Peyer's patch (tissue), 4 donors: ENCODE data around the gene CFAP97D2. TPM values are rescaled to one million over a fixed set of nuclear protein-coding genes. Genes with fewer than 3 reads are reported as not detected.
A peak's percentile ranks its signal among the peaks of the same experiment; 100 is the strongest.

Experiments
- DNase-seq, 3 donors: peaks; one replicate each; pipeline ENCODE4 v3.0.0-alpha.2; 2017 to 2019
- H3K27ac ChIP-seq, 4 donors: fragments of 200-600 bp; sonication (generic); one replicate each; pipeline ENCODE4 v1.5.1; 2016 to 2019
- H3K27me3 ChIP-seq, 2 donors: fragments of 200-600 bp; sonication (generic); one replicate each; pipeline ENCODE4 v1.5.1; 2019
- H3K36me3 ChIP-seq, 3 donors: fragments of 200-600 bp; sonication (generic); one replicate each; pipeline ENCODE4 v1.5.1; 2016 to 2019
- H3K4me1 ChIP-seq, 4 donors: fragments of 200-600 bp; sonication (generic); one replicate each; pipeline ENCODE4 v1.5.1; 2016 to 2019
- H3K4me3 ChIP-seq, 4 donors: fragments of 200-600 bp; sonication (generic); 1 replicate in 3 of 4; 2 replicates in 1 of 4; pipeline ENCODE4 v1.5.1; 2016 to 2019; ENCODE audit warnings: mild to moderate bottlenecking in 1 of 4
- H3K9me3 ChIP-seq, 4 donors: fragments of 200-600 bp; sonication (generic); one replicate each; pipeline ENCODE4 v1.5.1; 2016 to 2019; ENCODE audit warnings: mild to moderate bottlenecking in 1 of 4
- CTCF ChIP-seq, 6 experiments: fragments of 450-650 bp in 4 of 6; fragments of 200-600 bp in 2 of 6; sonication (generic) in 1 of 6; IDR thresholded peaks; one replicate each; pipeline ENCODE4 v1.5.1; 2017 to 2019; ENCODE audit warnings: antibody characterized with exemption in 6 of 6, mild to moderate bottlenecking in 3 of 6, moderate library complexity in 1 of 6
- POLR2A ChIP-seq, 2 donors: fragments of 450-650 bp; IDR thresholded peaks; one replicate each; pipeline ENCODE4 v1.5.1; 2017; ENCODE audit warnings: antibody characterized with exemption in 2 of 2, mild to moderate bottlenecking in 2 of 2, moderate library complexity in 2 of 2
- total RNA-seq, 4 donors: library from RNA; depleted of rRNA; stranded (reverse); fragments of >200 nt; gene quantifications; one replicate each; pipeline ENCODE4 v1.1.0, GENCODE V29; 2016

Gene CFAP97D2
- total RNA-seq, 4 donors from 2014 or later = not detected

GRCh38 chr13:114151031-114151430 lies 28.0 kb upstream of the CFAP97D2 start:
- DNase-seq = peak in 1 of 3 donors; percentile 45
- Histone ChIP-seq H3K27ac (peak overlapping the region in 1 of 4 donors; percentile 71), H3K4me3 (no peak overlapping the region), H3K27me3 (no peaks in the 10 kb centered on the region), H3K9me3 (no peaks in the 10 kb centered on the region), H3K4me1 (peaks cover 0 to 3% (median 1%) of the 10 kb centered on the region in 4 donors), H3K36me3 (no peaks in the 10 kb centered on the region)
- TF ChIP-seq POLR2A (IDR thresholded peaks at IDR 0.05) = no peak
- TF ChIP-seq CTCF (IDR thresholded peaks at IDR 0.05) = no peak

- no peaks in the 10 kb centered on the region for H3K27me3 ChIP-seq
- H3K4me1 ChIP-seq = peaks cover 0 to 3% (median 1%) of the 10 kb centered on the region in 4 donors
- H3K27ac ChIP-seq = peak overlapping the region in 1 of 4 donors; percentile 71
- H3K9me3 ChIP-seq = no peaks in the 10 kb centered on the region
- TF ChIP-seq CTCF (IDR thresholded peaks at IDR 0.05) = peak in 3 of 6 experiments; percentile 43 to 57 (median 51)
- TF ChIP-seq POLR2A (IDR thresholded peaks at IDR 0.05) = no peak
- no peaks in the 10 kb centered on the region for H3K36me3 ChIP-seq
- peak overlapping the region in 1 of 4 donors; percentile 26 for H3K4me3 ChIP-seq
- DNase-seq = peak; percentile 21 to 92 (median 85)
Observed at GRCh38 chr13:114151565-114152284, 27.3 kb upstream of the CFAP97D2 start.

- TF ChIP-seq POLR2A (IDR thresholded peaks at IDR 0.05) (no peak), CTCF (IDR thresholded peaks at IDR 0.05) (no peak)
- peak overlapping the region in 1 of 4 donors; percentile 71 for H3K27ac ChIP-seq
- no peaks in the 10 kb centered on the region for H3K27me3 ChIP-seq
- peak in 1 of 3 donors; percentile 32 for DNase-seq
- no peaks in the 10 kb centered on the region for H3K9me3 ChIP-seq
- H3K4me3 ChIP-seq = no peak overlapping the region
- peaks cover 0 to 3% (median 1%) of the 10 kb centered on the region in 4 donors for H3K4me1 ChIP-seq
- no peaks in the 10 kb centered on the region for H3K36me3 ChIP-seq
Observed at GRCh38 chr13:114152285-114152645, 26.8 kb upstream of the CFAP97D2 start.

GRCh38 chr13:114152831-114153371 lies 26.2 kb upstream of the CFAP97D2 start:
- TF ChIP-seq CTCF (IDR thresholded peaks at IDR 0.05) (no peak), POLR2A (IDR thresholded peaks at IDR 0.05) (no peak)
- no peaks in the 10 kb centered on the region for H3K9me3 ChIP-seq
- DNase-seq = no peak
- H3K4me3 ChIP-seq = no peak overlapping the region
- H3K27me3 ChIP-seq = no peaks in the 10 kb centered on the region
- H3K36me3 ChIP-seq = no peaks in the 10 kb centered on the region
- peaks cover 0 to 3% (median 1%) of the 10 kb centered on the region in 4 donors for H3K4me1 ChIP-seq
- H3K27ac ChIP-seq = no peak overlapping the region

GRCh38 chr13:114153485-114154080 lies 25.5 kb upstream of the CFAP97D2 start:
- DNase-seq = no peak
- Histone ChIP-seq H3K27me3 (no peaks in the 10 kb centered on the region), H3K4me3 (no peak overlapping the region), H3K36me3 (no peaks in the 10 kb centered on the region), H3K27ac (no peak overlapping the region), H3K9me3 (no peaks in the 10 kb centered on the region), H3K4me1 (peaks cover 0 to 3% (median 0%) of the 10 kb centered on the region in 4 donors)
- TF ChIP-seq CTCF (IDR thresholded peaks at IDR 0.05) (no peak), POLR2A (IDR thresholded peaks at IDR 0.05) (no peak)
